A673 (cell line): ENCODE results near the gene FBXO21.

ENCODE experiments used
- EZH2 ChIP-seq: fragments of 200-600 bp; sonication (generic); IDR thresholded peaks from 2 replicates; pipeline ENCODE4 v1.6.1; 2017; ENCODE audit warnings: borderline replicate concordance, low read depth, mild to moderate bottlenecking, mixed read lengths, antibody characterized with exemption, low read length; ENCODE audit not compliant: poor library complexity, severe bottlenecking
- TF ChIP-seq, protein P1 (sequence below): fragments of 300-800, 200-600 bp; sonication (generic); conservative IDR thresholded peaks from 2 replicates; pipeline ENCODE4 v1.5.1; 2017; ENCODE audit warnings: low read depth, mild to moderate bottlenecking, antibody characterized with exemption, low read length, moderate library complexity, mixed read lengths

DNA sequence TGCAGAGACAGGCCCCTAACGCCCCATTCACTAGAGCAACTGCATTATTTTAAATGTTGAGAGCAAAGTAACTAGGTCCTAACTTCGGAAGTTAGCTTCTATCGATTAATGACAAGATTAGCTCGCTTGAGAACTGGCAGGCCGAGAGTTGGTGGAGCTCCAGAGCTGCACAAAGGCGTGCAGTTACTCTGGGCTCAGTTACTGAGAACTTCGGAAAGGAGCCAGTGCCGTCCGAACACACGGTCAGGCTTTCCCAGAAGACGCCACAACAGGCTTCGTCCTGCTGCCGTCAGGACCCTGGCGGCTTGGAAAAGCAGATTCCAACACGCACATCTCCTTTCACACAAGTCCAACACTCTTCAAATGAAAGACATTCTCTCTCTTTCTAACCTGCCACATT lies 45.7 kb downstream of the FBXO21 start:
- no peak for TF ChIP-seq EZH2
- TF ChIP-seq, protein P1, sequence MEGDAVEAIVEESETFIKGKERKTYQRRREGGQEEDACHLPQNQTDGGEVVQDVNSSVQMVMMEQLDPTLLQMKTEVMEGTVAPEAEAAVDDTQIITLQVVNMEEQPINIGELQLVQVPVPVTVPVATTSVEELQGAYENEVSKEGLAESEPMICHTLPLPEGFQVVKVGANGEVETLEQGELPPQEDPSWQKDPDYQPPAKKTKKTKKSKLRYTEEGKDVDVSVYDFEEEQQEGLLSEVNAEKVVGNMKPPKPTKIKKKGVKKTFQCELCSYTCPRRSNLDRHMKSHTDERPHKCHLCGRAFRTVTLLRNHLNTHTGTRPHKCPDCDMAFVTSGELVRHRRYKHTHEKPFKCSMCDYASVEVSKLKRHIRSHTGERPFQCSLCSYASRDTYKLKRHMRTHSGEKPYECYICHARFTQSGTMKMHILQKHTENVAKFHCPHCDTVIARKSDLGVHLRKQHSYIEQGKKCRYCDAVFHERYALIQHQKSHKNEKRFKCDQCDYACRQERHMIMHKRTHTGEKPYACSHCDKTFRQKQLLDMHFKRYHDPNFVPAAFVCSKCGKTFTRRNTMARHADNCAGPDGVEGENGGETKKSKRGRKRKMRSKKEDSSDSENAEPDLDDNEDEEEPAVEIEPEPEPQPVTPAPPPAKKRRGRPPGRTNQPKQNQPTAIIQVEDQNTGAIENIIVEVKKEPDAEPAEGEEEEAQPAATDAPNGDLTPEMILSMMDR, result no peak
